Activated T-helper 1 cell treated with anti-CD3 and anti-CD28 coated beads, Interleukin-12 subunit alpha, Interleukin-12 subunit beta, Interleukin-2, Interleukin-4 antibody, amounts not matched to agents 30 ng/mL and 10 ng/mL and 1 ng/mL, durations not matched to agents 14 hours and 24 hours and 36 hours (primary cell): Measurements from ENCODE around the gene TBC1D9B. TPM values are rescaled to one million over a fixed set of nuclear protein-coding genes. Genes with fewer than 3 reads are reported as not detected.

Experiments used
- DNase-seq: peaks from one replicate; pipeline ENCODE4 v3.0.0; 2021; ENCODE audit warnings: low spot score
- H3K27ac Mint-ChIP-seq: one replicate; pipeline ENCODE4 v1.8.0; 2021; ENCODE audit warnings: mild to moderate bottlenecking, mixed read lengths
- H3K27me3 Mint-ChIP-seq: one replicate; pipeline ENCODE4 v1.8.0; 2022; ENCODE audit warnings: mild to moderate bottlenecking, moderate library complexity, mixed read lengths; ENCODE audit not compliant: insufficient read depth
- H3K36me3 Mint-ChIP-seq: one replicate; pipeline ENCODE4 v1.8.0; 2021; ENCODE audit warnings: low read depth, mixed read lengths
- H3K4me1 Mint-ChIP-seq: one replicate; pipeline ENCODE4 v1.8.0; 2021; ENCODE audit warnings: low read depth, mixed read lengths
- H3K4me3 Mint-ChIP-seq: one replicate; pipeline ENCODE4 v1.8.0; 2021; ENCODE audit warnings: mild to moderate bottlenecking, moderate library complexity, mixed read lengths
- H3K9me3 Mint-ChIP-seq: one replicate; pipeline ENCODE4 v1.8.0; 2021; ENCODE audit warnings: mixed read lengths
- intact Hi-C: fragments of 100-400 bp; cut with micrococcal nuclease; formaldehyde crosslinking; loops from one replicate; pipeline ENCODE4 v1.15.1; 2024
- total RNA-seq: library from RNA; stranded (reverse); gene quantifications from 2 replicates; pipeline ENCODE4 v1.2.3, GENCODE V29; 2022

The TBC1D9B gene
- total RNA-seq, 1 donor from 2014 or later = 123 TPM

GRCh38 chr5:179814090-179814489, 93.6 kb downstream of the TBC1D9B start:
- no peak overlapping the region for H3K27ac Mint-ChIP-seq
- intact Hi-C loops = loop anchor here (10.0 kb wide), 2 partner anchors 1189 to 1371 kb away; partner anchors contain the start of gene CLK4
- no peak for DNase-seq
- peaks cover 20% of the 10 kb centered on the region for H3K4me1 Mint-ChIP-seq
- no peaks in the 10 kb centered on the region for H3K9me3 Mint-ChIP-seq
- H3K36me3 Mint-ChIP-seq = peaks cover 19% of the 10 kb centered on the region
- no peak overlapping the region for H3K4me3 Mint-ChIP-seq
- no peaks in the 10 kb centered on the region for H3K27me3 Mint-ChIP-seq

- peaks cover 19% of the 10 kb centered on the region for H3K36me3 Mint-ChIP-seq
Observed at GRCh38 chr5:179812997-179813607, 94.6 kb downstream of the TBC1D9B start.

GRCh38 chr5:179812135-179812825, 95.4 kb downstream of the TBC1D9B start:
- H3K9me3 Mint-ChIP-seq = no peaks in the 10 kb centered on the region
- intact Hi-C loops = loop anchor here (10.0 kb wide), 2 partner anchors 1187 to 1373 kb away; partner anchors contain the start of gene CLK4
- H3K4me3 Mint-ChIP-seq = no peak overlapping the region
- H3K27ac Mint-ChIP-seq = no peak overlapping the region
- H3K4me1 Mint-ChIP-seq = peaks cover 5% of the 10 kb centered on the region
- peaks cover 19% of the 10 kb centered on the region for H3K36me3 Mint-ChIP-seq
- no peaks in the 10 kb centered on the region for H3K27me3 Mint-ChIP-seq
- DNase-seq = no peak

More at GRCh38 chr5:179812997-179813607, 94.6 kb downstream of the TBC1D9B start:
- DNase-seq = no peak
- intact Hi-C loops = loop anchor here (10.0 kb wide), 2 partner anchors 1188 to 1372 kb away; partner anchors contain the start of gene CLK4
- Mint-ChIP-seq H3K9me3 (no peaks in the 10 kb centered on the region), H3K4me1 (peaks cover 13% of the 10 kb centered on the region), H3K27me3 (no peaks in the 10 kb centered on the region), H3K27ac (no peak overlapping the region), H3K4me3 (no peak overlapping the region)

Other genes with a start within 250 kb of the TBC1D9B start
- gene CBY3, start 226.9 kb downstream of the TBC1D9B start, total RNA-seq = 0.66 and 1.0 TPM in 2 replicates
- gene CANX, start 208.9 kb downstream of the TBC1D9B start, total RNA-seq = 451 and 465 TPM in 2 replicates
- 36.0 and 37.6 TPM in 2 replicates for gene MAML1, start 175.1 kb downstream of the TBC1D9B start, total RNA-seq
- 0.64 and 1.7 TPM in 2 replicates for gene LTC4S, start 113.9 kb downstream of the TBC1D9B start, total RNA-seq
- gene MGAT4B, start 101.0 kb downstream of the TBC1D9B start, total RNA-seq = 124 and 132 TPM in 2 replicates
- 221 and 233 TPM in 2 replicates for gene SQSTM1, start 87.0 kb downstream of the TBC1D9B start, total RNA-seq
- 24.6 and 26.3 TPM in 2 replicates for gene MRNIP, start 49.1 kb downstream of the TBC1D9B start, total RNA-seq
- gene RNF130, start 163.9 kb upstream of the TBC1D9B start, total RNA-seq = 7.6 and 7.7 TPM in 2 replicates